SK-N-MC (cell line): ENCODE data around the gene CTTNBP2NL.

Experiments
- EZH2 ChIP-seq: fragments of 200-600 bp; sonication (generic); IDR thresholded peaks from one replicate; pipeline ENCODE4 v1.6.1; 2017; ENCODE audit warnings: antibody characterized with exemption
- POLR2AphosphoS5 ChIP-seq: IDR thresholded peaks from 2 replicates; pipeline ENCODE4 v1.6.1; 2012; ENCODE audit warnings: mild to moderate bottlenecking, low read depth, low read length, borderline replicate concordance

- no peak for TF ChIP-seq EZH2
- no peak for TF ChIP-seq POLR2AphosphoS5
Measured at GRCh38 chr1:112478314-112478713, 82.3 kb downstream of the CTTNBP2NL start.
